Natural killer cell (primary cell): Measurements from ENCODE around the gene COX5A. TPM values are rescaled to one million over a fixed set of nuclear protein-coding genes. Genes with fewer than 3 reads are reported as not detected.
"Not testable (repeated sequence)": the region's sequence is repeated elsewhere in the genome, so short reads cannot be mapped to it uniquely, and the experiment has no call there.

Experiments
- ATAC-seq, 3 donors: fragments of 150-1000 bp in 2 of 3; fragments of 200-7000 bp in 1 of 3; cut with Tn5 transposase; 1 replicate in 1 of 3; 2 replicates in 2 of 3; pipeline ENCODE4 v1.10.0; 2021; ENCODE audit warnings: mild to moderate bottlenecking in 2 of 3, moderate library complexity in 2 of 3
- DNase-seq, 2 donors: peaks; one replicate each; pipeline versions ENCODE4 v3.0.0 to v3.0.0-alpha.2; 2013 to 2021; ENCODE audit warnings: mixed read lengths in 1 of 2
- H3K27ac ChIP-seq: one replicate; pipeline ENCODE4 v1.5.1; 2013; ENCODE audit warnings: mild to moderate bottlenecking, low read length
- H3K27me3 ChIP-seq: one replicate; pipeline ENCODE4 v1.6.1; 2013; ENCODE audit warnings: low read length; ENCODE audit not compliant: control insufficient read depth, insufficient read depth
- H3K36me3 ChIP-seq: one replicate; pipeline ENCODE4 v1.6.1; 2013; ENCODE audit warnings: low read length; ENCODE audit not compliant: control insufficient read depth, insufficient read depth
- H3K4me1 ChIP-seq: one replicate; pipeline ENCODE4 v1.6.1; 2013; ENCODE audit warnings: low read length; ENCODE audit not compliant: control insufficient read depth, insufficient read depth
- H3K4me3 ChIP-seq: one replicate; pipeline ENCODE4 v1.5.1; 2013; ENCODE audit warnings: low read length
- H3K9me3 ChIP-seq: one replicate; pipeline ENCODE4 v1.6.1; 2013; ENCODE audit warnings: low read length; ENCODE audit not compliant: control insufficient read depth, insufficient read depth
- H3K27ac Mint-ChIP-seq, 2 donors: one replicate each; pipeline ENCODE4 v1.8.0; 2022; ENCODE audit warnings: mild to moderate bottlenecking in 2 of 2, mixed read lengths in 2 of 2, moderate library complexity in 1 of 2
- H3K27me3 Mint-ChIP-seq, 2 donors: one replicate each; pipeline ENCODE4 v1.8.0; 2022; ENCODE audit warnings: low read depth in 2 of 2, mixed read lengths in 2 of 2
- H3K36me3 Mint-ChIP-seq: one replicate; pipeline ENCODE4 v1.8.0; 2022; ENCODE audit warnings: mixed read lengths
- H3K4me1 Mint-ChIP-seq, 2 donors: one replicate each; pipeline ENCODE4 v1.8.0; 2022; ENCODE audit warnings: mixed read lengths in 2 of 2
- H3K4me3 Mint-ChIP-seq: one replicate; pipeline ENCODE4 v1.8.0; 2022; ENCODE audit warnings: mild to moderate bottlenecking, moderate library complexity, mixed read lengths
- H3K9me3 Mint-ChIP-seq, 2 donors: one replicate each; pipeline ENCODE4 v1.8.0; 2022; ENCODE audit warnings: mixed read lengths in 2 of 2
- CTCF ChIP-seq: fragments of 200-600 bp; IDR thresholded peaks from one replicate; pipeline ENCODE4 v1.8.0; 2022; ENCODE audit warnings: antibody characterized with exemption
- WGBS: methylation state at CpG from one replicate; pipeline ENCODE4 v1.1.7; 2013; ENCODE audit warnings: missing lambda C conversion rate; ENCODE audit not compliant: insufficient coverage; 5-methylcytosine and 5-hydroxymethylcytosine counted together
- intact Hi-C: fragments of 100-400 bp; cut with micrococcal nuclease; formaldehyde crosslinking; loops from one replicate; pipeline ENCODE4 v1.14.2; 2022
- total RNA-seq, 4 donors: library from RNA; stranded (reverse); fragments of 120-200 nt in 1 of 4; gene quantifications; one replicate each; pipeline versions ENCODE4 v1.2.3 to v1.2.4, GENCODE V29; 2013 to 2022

Gene COX5A
- total RNA-seq, 3 donors from 2014 or later (not counting 1 experiment from before 2014, with no cell fraction given) = 69.7 to 90.0 (median 76.9) TPM

- Histone ChIP-seq H3K9me3 (no peaks in the 10 kb centered on the region), H3K27me3 (no peaks in the 10 kb centered on the region), H3K36me3 (peaks cover 38% of the 10 kb centered on the region), H3K4me1 (peaks cover under 1% of the 10 kb centered on the region), H3K27ac (no peak overlapping the region), H3K4me3 (no peak overlapping the region)
- no peaks in the 10 kb centered on the region for H3K9me3 Mint-ChIP-seq
- H3K4me3 Mint-ChIP-seq = no peak overlapping the region
- peaks cover 7% of the 10 kb centered on the region in 2 donors for H3K4me1 Mint-ChIP-seq
- intact Hi-C loops = no loop called here
- no peak for ATAC-seq
- no peaks in the 10 kb centered on the region for H3K27me3 Mint-ChIP-seq
- WGBS = 100% methylated on average over 5 of the region's 5 CpGs
- H3K27ac Mint-ChIP-seq = no peak overlapping the region
- TF ChIP-seq CTCF = no peak
- no peak for DNase-seq
- H3K36me3 Mint-ChIP-seq = no peaks in the 10 kb centered on the region
These were observed 9.1 kb downstream of the COX5A start for GRCh38 chr15:74928771-74929198.

DNA sequence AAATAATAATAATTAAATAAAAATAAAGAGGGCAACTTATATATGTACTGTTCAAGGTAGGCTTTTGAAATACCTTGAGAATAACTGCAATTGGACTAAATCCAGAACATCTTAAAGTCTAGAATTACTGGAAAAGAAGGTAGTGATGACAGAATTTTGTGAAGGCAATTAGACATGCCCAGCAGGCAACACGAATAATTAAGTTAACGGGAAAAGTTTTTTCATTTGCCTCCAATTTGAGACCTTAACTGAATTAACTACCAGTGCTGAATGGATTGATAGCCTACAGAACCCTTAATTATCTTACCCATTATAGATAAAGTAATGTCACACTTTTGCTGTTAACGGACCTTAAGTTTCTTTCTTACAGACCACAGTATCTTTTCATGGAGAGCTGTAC is 13.3 kb downstream of the COX5A start:
- intact Hi-C loops = no loop called here
- peaks cover 57% of the 10 kb centered on the region for H3K36me3 ChIP-seq
- H3K27ac ChIP-seq = no peak overlapping the region
- no peak for DNase-seq
- no peak overlapping the region for H3K4me3 ChIP-seq
- Mint-ChIP-seq H3K27ac (no peak overlapping the region), H3K36me3 (peaks cover 7% of the 10 kb centered on the region), H3K4me3 (no peak overlapping the region), H3K4me1 (peaks cover 6 to 11% of the 10 kb centered on the region in 2 donors), H3K27me3 (no peaks in the 10 kb centered on the region), H3K9me3 (no peaks in the 10 kb centered on the region)
- no peaks in the 10 kb centered on the region for H3K27me3 ChIP-seq
- no peak for TF ChIP-seq CTCF
- no peak for ATAC-seq
- peaks cover 5% of the 10 kb centered on the region for H3K4me1 ChIP-seq
- no peaks in the 10 kb centered on the region for H3K9me3 ChIP-seq
- WGBS = 100% methylated on average over 2 of the region's 3 CpGs

DNA sequence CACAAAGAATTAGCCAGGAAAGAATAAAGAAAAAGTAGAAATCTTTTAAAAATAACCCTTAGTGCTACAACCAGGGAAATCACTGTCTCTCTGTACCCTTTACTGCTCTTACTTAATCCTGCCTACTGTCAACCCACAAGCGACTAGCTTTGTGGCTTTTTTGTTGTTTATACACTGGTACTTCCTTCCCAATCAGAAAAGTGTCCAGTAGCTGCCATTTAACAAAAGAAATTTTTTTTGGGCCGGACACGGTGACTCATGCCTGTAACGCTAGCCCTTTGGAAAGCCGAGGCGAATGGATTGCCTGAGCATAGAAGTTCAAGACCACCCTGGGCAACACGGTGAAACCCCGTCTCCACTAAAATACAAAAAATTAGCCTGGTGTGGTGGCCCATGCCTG is 17.4 kb downstream of the COX5A start:
- Mint-ChIP-seq H3K36me3 (peaks cover 16% of the 10 kb centered on the region), H3K4me1 (peaks cover 6 to 11% of the 10 kb centered on the region in 2 donors), H3K9me3 (no peaks in the 10 kb centered on the region), H3K27me3 (no peaks in the 10 kb centered on the region), H3K27ac (peak overlapping the region in 1 of 2 donors; percentile 46), H3K4me3 (no peak overlapping the region)
- WGBS = 55% methylated on average over 8 of the region's 8 CpGs
- DNase-seq (no peak), ATAC-seq (no peak)
- peaks cover 57% of the 10 kb centered on the region for H3K36me3 ChIP-seq
- H3K27me3 ChIP-seq = no peaks in the 10 kb centered on the region
- H3K4me1 ChIP-seq = peaks cover 5% of the 10 kb centered on the region
- TF ChIP-seq CTCF = no peak
- H3K9me3 ChIP-seq = no peaks in the 10 kb centered on the region
- no peak overlapping the region for H3K4me3 ChIP-seq
- no peak overlapping the region for H3K27ac ChIP-seq
- intact Hi-C loops = no loop called here

- H3K9me3 Mint-ChIP-seq = no peaks in the 10 kb centered on the region
- H3K4me1 Mint-ChIP-seq = peaks cover 6 to 11% of the 10 kb centered on the region in 2 donors
- no peak for ATAC-seq
- H3K36me3 Mint-ChIP-seq = peaks cover 16% of the 10 kb centered on the region
- Histone ChIP-seq H3K4me1 (peaks cover 5% of the 10 kb centered on the region), H3K36me3 (peaks cover 48% of the 10 kb centered on the region), H3K27ac (no peak overlapping the region), H3K9me3 (no peaks in the 10 kb centered on the region), H3K4me3 (no peak overlapping the region), H3K27me3 (no peaks in the 10 kb centered on the region)
- intact Hi-C loops = no loop called here
- no peaks in the 10 kb centered on the region for H3K27me3 Mint-ChIP-seq
- 89% methylated on average over 6 of the region's 6 CpGs for WGBS
- no peak for DNase-seq
- H3K4me3 Mint-ChIP-seq = no peak overlapping the region
- TF ChIP-seq CTCF = no peak
- no peak overlapping the region for H3K27ac Mint-ChIP-seq
These were observed 20.2 kb downstream of the COX5A start for GRCh38 chr15:74917676-74918075.

GRCh38 chr15:74913799-74914198 is 24.1 kb downstream of the COX5A start:
- H3K4me1 ChIP-seq, H3K27ac ChIP-seq, DNase-seq, H3K36me3 Mint-ChIP-seq, H3K9me3 Mint-ChIP-seq, H3K4me3 ChIP-seq, H3K9me3 ChIP-seq, ATAC-seq, H3K27me3 ChIP-seq, H3K27ac Mint-ChIP-seq, H3K4me1 Mint-ChIP-seq, intact Hi-C loops, H3K27me3 Mint-ChIP-seq, H3K4me3 Mint-ChIP-seq: not testable (repeated sequence)
- over 99% methylated on average over 8 of the region's 8 CpGs for WGBS
- H3K36me3 ChIP-seq = peaks cover 30% of the 10 kb centered on the region
